Fibroblast of skin of right biceps (primary cell): ENCODE results near the gene EHBP1L1.

Source experiments
- DNase-seq: peaks from one replicate; pipeline ENCODE4 v3.0.0-alpha.2; 2013

EHBP1L1 gene

GRCh38 chr11:65575568-65576231 is at the start of gene EHBP1L1:
Gene EHBP1L1, plus strand, starts transcription at chr11:65576053. Its CDS starts 250 bp downstream, at chr11:65576303.
- DNase-seq: peak; percentile 55

GRCh38 chr11:65526744-65527143 is 49.1 kb upstream of the EHBP1L1 start:
- DNase-seq: no peak

- DNase-seq: no peak
Measured at GRCh38 chr11:65528819-65529350, 47.0 kb upstream of the EHBP1L1 start.

- no peak for DNase-seq
Measured at GRCh38 chr11:65529475-65530156, 46.2 kb upstream of the EHBP1L1 start.

- no peak for DNase-seq
Measured at GRCh38 chr11:65530157-65530496, 45.7 kb upstream of the EHBP1L1 start.

GRCh38 chr11:65532388-65533064 is 43.3 kb upstream of the EHBP1L1 start:
- DNase-seq: no peak

DNA sequence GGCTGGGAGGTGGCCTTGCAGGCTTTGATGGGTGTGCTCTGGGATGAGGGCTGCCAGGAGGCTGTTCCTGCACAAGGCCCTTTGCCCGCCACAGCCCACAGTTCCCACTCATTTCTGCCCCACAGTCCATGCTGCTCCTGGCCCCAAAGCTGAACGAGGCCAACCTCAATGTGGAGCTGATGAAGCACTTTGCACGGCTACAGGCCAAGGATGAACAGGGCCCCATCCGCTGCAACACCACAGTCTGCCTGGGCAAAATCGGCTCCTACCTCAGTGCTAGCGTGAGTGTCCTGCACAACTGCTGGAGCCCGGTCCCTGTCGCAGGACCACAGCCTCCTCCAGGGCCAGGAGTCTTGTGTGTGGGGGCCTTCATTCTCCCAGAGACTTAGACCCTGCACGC is 40.8 kb upstream of the EHBP1L1 start:
- DNase-seq: no peak

DNA sequence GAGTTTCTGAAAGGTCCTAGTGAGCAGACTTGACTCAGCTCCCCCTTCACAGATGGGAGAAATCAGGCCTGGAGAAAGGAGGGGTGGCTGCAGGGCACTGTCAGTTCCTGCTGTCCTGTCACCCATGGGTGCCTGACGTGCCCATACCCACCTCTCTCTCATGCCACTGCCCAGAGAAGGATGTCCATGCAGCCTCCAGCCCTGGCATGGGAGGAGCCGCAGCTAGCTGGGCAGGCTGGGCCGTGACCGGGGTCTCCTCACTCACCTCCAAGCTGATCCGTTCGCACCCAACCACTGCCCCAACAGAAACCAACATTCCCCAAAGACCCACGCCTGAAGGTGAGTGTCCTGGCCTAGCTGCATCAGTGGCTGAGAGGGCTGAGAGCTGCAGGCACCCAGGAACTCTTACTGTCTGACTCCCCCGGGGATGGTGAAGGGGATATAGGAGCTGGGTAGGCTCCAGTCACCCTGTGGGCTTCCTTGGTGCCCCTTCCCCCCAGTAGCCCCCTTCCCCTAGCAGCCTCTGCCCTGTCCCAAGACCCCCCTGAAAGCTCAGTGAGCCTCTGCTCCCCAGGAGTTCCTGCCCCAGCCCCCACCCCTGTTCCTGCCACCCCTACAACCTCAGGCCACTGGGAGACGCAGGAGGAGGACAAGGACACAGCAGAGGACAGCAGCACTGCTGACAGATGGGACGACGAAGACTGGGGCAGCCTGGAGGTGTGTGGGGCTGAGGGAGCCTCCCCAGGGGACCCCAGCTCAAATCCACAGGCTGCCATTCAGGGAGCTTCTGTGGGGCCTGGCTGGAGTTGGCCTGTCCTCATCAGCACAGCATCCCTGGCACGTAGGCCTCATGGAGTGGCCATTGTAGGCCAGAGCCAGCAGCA is 39.2 kb upstream of the EHBP1L1 start:
- DNase-seq: no peak

DNA sequence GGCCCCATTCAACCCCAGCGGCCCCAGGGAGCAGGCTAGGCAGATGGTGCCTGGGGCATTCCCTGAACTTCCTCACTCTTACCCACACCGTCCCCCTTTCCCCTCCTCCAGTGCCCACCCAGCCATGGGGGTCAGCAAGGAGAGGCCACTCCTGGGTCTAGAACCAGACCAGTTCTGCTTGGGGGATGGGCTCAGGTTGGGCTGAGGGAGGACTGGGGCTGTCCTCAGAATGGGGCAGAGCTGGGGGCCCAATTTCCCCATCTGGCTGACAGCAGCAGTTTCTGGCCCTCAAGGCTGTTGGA is 38.6 kb upstream of the EHBP1L1 start:
- DNase-seq: no peak

DNA sequence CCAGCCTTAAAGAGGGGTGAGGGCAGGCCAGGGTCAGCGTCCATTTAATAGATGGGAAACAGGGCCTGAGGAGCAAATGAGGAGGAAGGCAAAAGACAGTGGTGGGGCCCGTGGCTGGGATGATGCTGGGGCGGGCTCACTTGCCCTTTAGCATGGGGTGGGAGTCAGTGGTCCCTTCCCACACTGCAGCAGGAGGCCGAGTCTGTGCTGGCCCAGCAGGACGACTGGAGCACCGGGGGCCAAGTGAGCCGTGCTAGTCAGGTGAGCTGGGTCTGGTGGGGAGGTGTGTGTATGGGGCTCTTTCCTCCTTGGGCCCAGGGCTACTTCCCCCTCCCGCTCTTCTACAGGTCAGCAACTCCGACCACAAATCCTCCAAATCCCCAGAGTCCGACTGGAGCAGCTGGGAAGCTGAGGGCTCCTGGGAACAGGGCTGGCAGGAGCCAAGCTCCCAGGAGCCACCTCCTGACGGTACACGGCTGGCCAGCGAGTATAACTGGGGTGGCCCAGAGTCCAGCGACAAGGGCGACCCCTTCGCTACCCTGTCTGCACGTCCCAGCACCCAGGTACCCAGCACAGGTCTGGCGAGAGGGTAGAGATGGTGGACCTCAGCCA is 38.1 kb upstream of the EHBP1L1 start:
- no peak for DNase-seq

DNA sequence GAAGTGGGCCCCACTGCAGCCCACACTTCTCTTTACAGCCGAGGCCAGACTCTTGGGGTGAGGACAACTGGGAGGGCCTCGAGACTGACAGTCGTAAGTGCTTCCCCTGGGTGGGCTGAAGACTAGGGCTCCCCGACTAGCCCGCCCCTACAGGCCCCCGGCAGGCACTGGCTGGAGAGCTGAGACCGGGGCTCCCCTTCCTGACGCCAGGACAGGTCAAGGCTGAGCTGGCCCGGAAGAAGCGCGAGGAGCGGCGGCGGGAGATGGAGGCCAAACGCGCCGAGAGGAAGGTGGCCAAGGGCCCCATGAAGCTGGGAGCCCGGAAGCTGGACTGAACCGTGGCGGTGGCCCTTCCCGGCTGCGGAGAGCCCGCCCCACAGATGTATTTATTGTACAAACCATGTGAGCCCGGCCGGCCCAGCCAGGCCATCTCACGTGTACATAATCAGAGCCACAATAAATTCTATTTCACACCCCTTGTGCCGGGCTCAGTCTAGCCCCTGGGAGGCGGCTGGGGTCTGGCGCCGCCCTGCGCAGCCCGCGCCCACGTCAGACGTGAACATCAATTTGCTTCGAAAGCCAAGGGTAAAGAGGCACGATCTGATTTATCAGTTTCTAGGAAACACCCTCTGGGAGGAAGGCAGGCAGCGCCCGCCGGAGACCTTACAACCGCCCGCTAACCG is 37.5 kb upstream of the EHBP1L1 start:
- DNase-seq: no peak

GRCh38 chr11:65538915-65539743 is 36.7 kb upstream of the EHBP1L1 start:
- no peak for DNase-seq

- DNase-seq: no peak
Measured at GRCh38 chr11:65539744-65540289, 36.0 kb upstream of the EHBP1L1 start.

- peak; percentile 87 for DNase-seq
Measured at GRCh38 chr11:65540290-65541092, 35.4 kb upstream of the EHBP1L1 start.

- no peak for DNase-seq
Measured at GRCh38 chr11:65541093-65541982, 34.5 kb upstream of the EHBP1L1 start.

DNA sequence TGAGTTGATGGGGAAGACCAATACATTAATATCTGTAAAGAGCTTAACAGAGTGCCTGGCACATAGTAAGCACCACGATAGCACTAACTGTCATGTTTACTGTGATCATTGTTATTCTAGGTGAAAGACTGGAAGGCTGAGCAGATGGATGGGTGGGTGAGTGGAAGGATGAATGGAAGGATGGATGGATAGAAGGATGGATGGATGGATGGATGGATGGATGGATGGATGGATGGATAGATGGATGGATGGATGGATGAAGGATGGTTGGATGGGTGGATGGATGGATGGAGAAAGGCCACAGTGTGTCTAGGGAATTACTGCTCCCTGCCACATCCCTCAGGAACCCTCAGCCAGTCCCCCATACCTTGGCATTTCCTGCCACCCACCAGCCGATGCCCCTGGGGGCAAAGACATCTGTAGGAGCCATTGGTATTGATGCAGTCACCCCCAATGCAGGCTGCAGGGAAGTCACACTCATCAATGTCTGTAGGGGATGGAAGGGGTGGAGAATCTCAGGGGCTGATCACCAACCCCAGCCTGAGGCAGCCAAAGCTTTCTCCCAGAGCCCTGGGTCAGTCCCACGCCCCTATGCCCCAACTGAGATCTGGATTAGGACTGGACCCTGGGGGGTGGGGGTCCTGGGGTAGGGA is 33.0 kb upstream of the EHBP1L1 start:
- DNase-seq: no peak

DNA sequence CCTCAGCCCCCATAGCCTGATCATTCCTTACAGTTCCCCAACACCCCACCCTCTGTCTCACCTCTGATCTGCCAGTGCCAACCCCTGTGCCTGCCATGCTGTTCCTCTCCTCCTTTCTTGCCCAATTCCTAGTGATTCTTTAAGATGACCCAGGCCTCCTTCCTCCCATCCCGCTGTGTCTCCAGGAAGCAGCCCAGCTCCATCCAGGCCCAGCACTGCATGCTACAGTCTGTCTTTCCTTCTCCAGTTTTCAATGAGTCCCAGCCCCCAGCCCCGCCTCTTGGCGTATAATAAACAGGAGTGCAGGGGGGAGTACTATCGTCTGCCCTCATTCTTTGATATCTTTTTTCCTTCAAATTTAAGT is 30.0 kb upstream of the EHBP1L1 start:
- no peak for DNase-seq

DNA sequence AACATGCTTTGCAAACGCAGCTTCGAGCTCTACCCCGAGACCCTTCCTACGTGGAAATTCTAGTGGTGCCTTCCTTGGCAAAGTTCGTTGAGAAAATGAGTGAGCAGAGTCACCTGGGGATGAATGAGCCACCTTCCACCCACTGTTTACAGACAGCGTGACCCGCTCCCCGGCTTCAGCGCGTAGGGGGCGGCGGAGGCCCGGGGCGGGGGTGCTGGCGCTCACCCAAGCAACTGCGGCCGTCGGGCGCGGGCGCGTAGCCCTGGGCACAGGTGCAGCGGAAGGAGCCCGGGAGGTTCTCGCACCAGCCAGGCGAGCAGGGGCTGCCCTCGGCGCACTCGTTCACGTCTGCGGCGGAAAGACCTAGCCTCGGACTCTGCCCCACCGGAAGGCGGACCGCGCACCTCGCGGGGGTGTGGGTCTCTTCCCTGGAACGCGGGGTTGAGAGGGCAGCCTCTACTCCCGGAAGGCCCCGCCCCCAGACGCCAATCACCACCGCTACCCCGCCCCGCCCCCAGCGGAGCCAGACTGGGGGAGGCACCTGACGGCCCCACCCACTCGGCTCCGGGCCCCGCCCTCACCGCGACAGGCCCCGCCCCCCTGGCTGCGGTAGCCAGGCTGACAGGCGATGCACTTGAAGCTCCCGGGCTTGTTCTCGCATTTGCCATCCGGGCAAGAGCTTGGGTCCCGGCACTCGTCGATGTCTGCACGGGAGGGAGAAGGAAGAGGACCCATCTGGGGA is 29.5 kb upstream of the EHBP1L1 start:
- DNase-seq: no peak
